KBM-7 (cell line): ENCODE results near the gene CRACR2A.

ENCODE experiments used
- DNase-seq: peaks from one replicate; pipeline ENCODE4 v3.0.0-alpha.2; 2015
- in situ Hi-C: fragments of 300-500 bp; cut with MboI; formaldehyde crosslinking; loops from 2 replicates; pipeline ENCODE4 v1.14.3; 2020; ENCODE audit warnings: low sequenced_read_pairs, low pct_unique_long_range_greater_than_20kb, mixed read lengths

The CRACR2A gene

GRCh38 chr12:3752741-3753486 is at the start of gene CRACR2A:
Gene CRACR2A, minus strand, starts transcription at chr12:3753109. Its CDS starts 56,110 bp downstream, at chr12:3696999.
- in situ Hi-C loops, result no loop called here
- DNase-seq, result peak; percentile 83

- in situ Hi-C loops, result loop anchor here (25.0 kb wide), 1 partner anchor 485 kb away; no protein-coding TSS in a partner anchor
- peak; percentile 45 for DNase-seq
Measured at GRCh38 chr12:3797531-3798048, 44.7 kb upstream of the CRACR2A start.

- no peak for DNase-seq
- in situ Hi-C loops, result loop anchor here (25.0 kb wide), 1 partner anchor 483 kb away; no protein-coding TSS in a partner anchor
Measured at GRCh38 chr12:3795492-3796133, 42.7 kb upstream of the CRACR2A start.

- no peak for DNase-seq
- in situ Hi-C loops, result loop anchor here (25.0 kb wide), 1 partner anchor 483 kb away; no protein-coding TSS in a partner anchor
Measured at GRCh38 chr12:3795066-3795465, 42.2 kb upstream of the CRACR2A start.

- in situ Hi-C loops, result loop anchor here (25.0 kb wide), 1 partner anchor 480 kb away; no protein-coding TSS in a partner anchor
- DNase-seq, result no peak
Measured at GRCh38 chr12:3792623-3793288, 39.8 kb upstream of the CRACR2A start.

GRCh38 chr12:3791256-3791874 is 38.5 kb upstream of the CRACR2A start:
- in situ Hi-C loops, result loop anchor here (25.0 kb wide), 1 partner anchor 479 kb away; no protein-coding TSS in a partner anchor
- no peak for DNase-seq

GRCh38 chr12:3790642-3791041 is 37.7 kb upstream of the CRACR2A start:
- no peak for DNase-seq
- in situ Hi-C loops, result loop anchor here (25.0 kb wide), 1 partner anchor 478 kb away; no protein-coding TSS in a partner anchor

GRCh38 chr12:3789838-3790237 is 36.9 kb upstream of the CRACR2A start:
- DNase-seq, result no peak
- in situ Hi-C loops, result loop anchor here (25.0 kb wide), 1 partner anchor 478 kb away; no protein-coding TSS in a partner anchor

GRCh38 chr12:3777206-3777809 is 24.4 kb upstream of the CRACR2A start:
- in situ Hi-C loops, result loop anchor here (25.0 kb wide), 1 partner anchor 465 kb away; no protein-coding TSS in a partner anchor
- peak; percentile 52 for DNase-seq

GRCh38 chr12:3775385-3776035 is 22.6 kb upstream of the CRACR2A start:
- DNase-seq, result no peak
- in situ Hi-C loops, result loop anchor here (25.0 kb wide), 1 partner anchor 463 kb away; no protein-coding TSS in a partner anchor

- in situ Hi-C loops, result no loop called here
- DNase-seq, result no peak
Measured at GRCh38 chr12:3772380-3772779, 19.5 kb upstream of the CRACR2A start.

GRCh38 chr12:3771853-3772252 is 18.9 kb upstream of the CRACR2A start:
- in situ Hi-C loops, result no loop called here
- no peak for DNase-seq

GRCh38 chr12:3770891-3771290 is 18.0 kb upstream of the CRACR2A start:
- DNase-seq, result no peak
- in situ Hi-C loops, result no loop called here

GRCh38 chr12:3768911-3769447 is 16.1 kb upstream of the CRACR2A start:
- DNase-seq, result no peak
- in situ Hi-C loops, result no loop called here

GRCh38 chr12:3761116-3761735 is 8.3 kb upstream of the CRACR2A start:
- no peak for DNase-seq
- in situ Hi-C loops, result no loop called here

GRCh38 chr12:3759878-3760277 is 7.0 kb upstream of the CRACR2A start:
- in situ Hi-C loops, result no loop called here
- DNase-seq, result peak; percentile 32

GRCh38 chr12:3757261-3757660 is 4.4 kb upstream of the CRACR2A start:
- no peak for DNase-seq
- in situ Hi-C loops, result no loop called here
